Measurements from ENCODE around the gene IPCEF1.

- TF ChIP-seq CTCF (conservative IDR thresholded peaks at IDR 0.05 in 1 of 2, IDR thresholded peaks at IDR 0.05 in 1 of 2; ENCODE audit: low read depth in 1 of 2, low read length in 2 of 2) (no peak), EZH2 (IDR thresholded peaks at IDR 0.05; ENCODE audit: low read length, missing control alignments) (no peak)
Observed at GRCh38 chr6:154397491-154398195, 41.0 kb upstream of the IPCEF1 start.

All from fibroblast of lung (primary cell).